Chondrocyte (in vitro differentiated cells): ENCODE data around the gene PRSS57. TPM values are rescaled to one million over a fixed set of nuclear protein-coding genes. Genes with fewer than 3 reads are reported as not detected.

Experiments used
- DNase-seq: peaks from one replicate; pipeline ENCODE4 v3.0.0; 2021; ENCODE audit warnings: mixed read lengths, low spot score
- H3K27ac Mint-ChIP-seq: one replicate; pipeline ENCODE4 v1.8.0; 2021; ENCODE audit warnings: mild to moderate bottlenecking, moderate library complexity, mixed read lengths; ENCODE audit not compliant: unreplicated experiment
- H3K27me3 Mint-ChIP-seq: 2 replicates; pipeline ENCODE4 v1.8.0; 2021; ENCODE audit warnings: low read depth, mixed read lengths
- H3K36me3 Mint-ChIP-seq: 2 replicates; pipeline ENCODE4 v1.8.0; 2021; ENCODE audit warnings: low read depth, mixed read lengths
- H3K4me1 Mint-ChIP-seq: 2 replicates; pipeline ENCODE4 v1.8.0; 2021; ENCODE audit warnings: low read depth, mild to moderate bottlenecking, mixed read lengths
- H3K4me3 Mint-ChIP-seq: one replicate; pipeline ENCODE4 v1.8.0; 2021; ENCODE audit warnings: mild to moderate bottlenecking, moderate library complexity, mixed read lengths; ENCODE audit not compliant: unreplicated experiment
- H3K9me3 Mint-ChIP-seq: 2 replicates; pipeline ENCODE4 v1.8.0; 2021; ENCODE audit warnings: low read depth, mixed read lengths
- CTCF ChIP-seq: fragments of 200-600 bp; sonication (generic); IDR thresholded peaks from 2 replicates; pipeline ENCODE4 v1.5.0; 2021; ENCODE audit warnings: antibody characterized with exemption, mild to moderate bottlenecking, moderate library complexity
- total RNA-seq: library from RNA; stranded (reverse); gene quantifications from 3 replicates; pipeline ENCODE4 v1.2.1, GENCODE V29; 2021

The PRSS57 gene
- total RNA-seq, 1 donor from 2014 or later = not detected

- no peak for DNase-seq
- H3K9me3 Mint-ChIP-seq = no peaks in the 10 kb centered on the region
- peaks cover 17% of the 10 kb centered on the region for H3K36me3 Mint-ChIP-seq
- H3K4me1 Mint-ChIP-seq = peaks cover 3% of the 10 kb centered on the region
- H3K4me3 Mint-ChIP-seq = no peak overlapping the region
- TF ChIP-seq CTCF = no peak
- H3K27me3 Mint-ChIP-seq = no peaks in the 10 kb centered on the region
- H3K27ac Mint-ChIP-seq = no peak overlapping the region
These were observed 44.9 kb upstream of the PRSS57 start for GRCh38 chr19:739998-740715.

DNA sequence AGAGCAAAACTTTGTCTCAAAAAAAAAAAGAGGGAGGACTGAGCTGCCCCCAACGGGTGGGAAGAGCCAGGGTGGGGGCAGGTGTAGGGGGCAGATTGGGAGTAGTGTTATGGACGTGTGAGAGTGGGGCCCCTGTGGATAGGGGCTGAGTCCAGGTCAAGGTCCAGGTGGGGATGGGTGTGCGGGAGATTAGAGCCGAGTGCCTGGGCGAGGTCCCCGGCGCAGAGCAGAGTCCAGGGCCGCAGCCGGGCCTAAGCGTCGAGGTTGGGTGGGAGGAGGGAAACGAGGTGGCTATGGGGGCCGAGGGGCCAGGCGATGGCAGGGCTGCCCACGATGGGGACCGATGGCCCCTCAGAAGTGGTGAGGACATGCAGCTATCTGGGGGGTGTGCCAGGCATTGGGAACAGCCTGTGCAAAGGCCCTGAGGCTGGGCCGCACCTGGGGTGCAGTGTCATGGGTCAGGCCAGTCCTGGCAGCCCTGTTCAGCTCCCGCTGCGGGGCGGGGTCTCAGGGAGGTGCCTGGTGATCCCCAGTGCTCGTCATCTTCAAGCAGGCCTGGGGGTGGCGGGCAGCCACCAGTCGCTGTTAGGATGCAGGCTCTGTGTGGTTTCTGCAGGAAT, 43.4 kb upstream of the PRSS57 start:
- H3K4me3 Mint-ChIP-seq = no peak overlapping the region
- H3K9me3 Mint-ChIP-seq = no peaks in the 10 kb centered on the region
- H3K27me3 Mint-ChIP-seq = no peaks in the 10 kb centered on the region
- peaks cover 20% of the 10 kb centered on the region for H3K36me3 Mint-ChIP-seq
- H3K4me1 Mint-ChIP-seq = peaks cover 7% of the 10 kb centered on the region
- no peak for DNase-seq
- no peak for TF ChIP-seq CTCF
- H3K27ac Mint-ChIP-seq = no peak overlapping the region

GRCh38 chr19:737591-738093, 42.4 kb upstream of the PRSS57 start:
- no peak overlapping the region for H3K4me3 Mint-ChIP-seq
- no peaks in the 10 kb centered on the region for H3K9me3 Mint-ChIP-seq
- no peak overlapping the region for H3K27ac Mint-ChIP-seq
- peaks cover 22% of the 10 kb centered on the region for H3K36me3 Mint-ChIP-seq
- peak; percentile 79 for TF ChIP-seq CTCF
- no peak for DNase-seq
- H3K27me3 Mint-ChIP-seq = no peaks in the 10 kb centered on the region
- peaks cover 9% of the 10 kb centered on the region for H3K4me1 Mint-ChIP-seq

DNA sequence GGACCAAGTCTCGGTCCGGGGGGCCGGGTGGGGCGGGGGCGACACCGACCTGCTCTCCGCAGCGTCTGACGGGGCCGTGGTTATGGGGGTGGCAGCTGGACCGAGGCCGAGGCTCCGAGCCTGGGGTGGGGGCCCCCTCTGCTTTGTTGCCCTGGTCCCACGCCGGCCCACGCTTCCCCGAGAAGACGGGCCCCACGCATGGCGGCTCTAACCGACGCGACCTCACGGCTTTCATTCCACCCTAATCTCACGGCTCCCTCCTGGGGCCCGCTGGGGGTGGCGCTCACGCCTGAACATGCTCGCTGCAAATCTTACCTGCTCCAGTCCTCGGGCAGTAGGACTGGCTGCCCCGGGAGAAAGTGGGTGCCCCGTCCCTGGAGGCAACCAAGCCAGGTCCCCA, 40.9 kb upstream of the PRSS57 start:
- peaks cover 9% of the 10 kb centered on the region for H3K4me1 Mint-ChIP-seq
- no peak for TF ChIP-seq CTCF
- no peak overlapping the region for H3K4me3 Mint-ChIP-seq
- peaks cover 22% of the 10 kb centered on the region for H3K36me3 Mint-ChIP-seq
- no peak for DNase-seq
- H3K27ac Mint-ChIP-seq = no peak overlapping the region
- H3K9me3 Mint-ChIP-seq = no peaks in the 10 kb centered on the region
- no peaks in the 10 kb centered on the region for H3K27me3 Mint-ChIP-seq

DNA sequence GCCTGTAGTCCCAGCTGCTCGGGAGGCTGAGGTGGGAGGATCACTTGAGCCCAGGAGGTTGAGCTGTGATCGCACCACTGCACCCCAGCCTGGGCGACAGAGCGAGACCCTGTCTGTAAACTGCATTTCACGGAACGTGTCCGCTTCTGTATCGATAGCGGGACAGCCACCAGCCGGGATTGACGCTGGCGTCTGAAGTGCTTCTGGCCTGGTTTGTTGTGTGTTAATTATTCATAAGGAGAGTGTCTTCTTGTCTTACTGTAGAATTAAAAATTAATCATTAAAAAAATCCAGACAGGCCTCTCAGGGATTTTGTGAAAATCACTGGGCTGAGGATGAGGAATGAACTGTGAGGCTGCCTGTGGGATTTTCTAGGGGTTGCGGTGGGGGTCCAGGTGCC, 39.5 kb upstream of the PRSS57 start:
- no peak for DNase-seq
- H3K4me1 Mint-ChIP-seq = peaks cover 9% of the 10 kb centered on the region
- no peak for TF ChIP-seq CTCF
- H3K27me3 Mint-ChIP-seq = no peaks in the 10 kb centered on the region
- no peak overlapping the region for H3K27ac Mint-ChIP-seq
- peaks cover 23% of the 10 kb centered on the region for H3K36me3 Mint-ChIP-seq
- no peak overlapping the region for H3K4me3 Mint-ChIP-seq
- H3K9me3 Mint-ChIP-seq = no peaks in the 10 kb centered on the region
